RWPE2 (cell line): ENCODE data around the gene LYL1.
A peak's percentile ranks its signal among the peaks of the same experiment; 100 is the strongest.
"Not testable (repeated sequence)": the region's sequence is repeated elsewhere in the genome, so short reads cannot be mapped to it uniquely, and the experiment has no call there.

ENCODE experiments used
- ATAC-seq: fragments of 200-7000 bp; cut with Tn5 transposase; 3 replicates; pipeline ENCODE4 v1.9.1; 2021; ENCODE audit warnings: low read depth
- DNase-seq: peaks from one replicate; pipeline ENCODE4 v3.0.0-alpha.2; 2020; ENCODE audit warnings: low spot score
- H3K27ac ChIP-seq: fragments of 450-650 bp; 2 replicates; pipeline ENCODE4 v1.5.1; 2017; ENCODE audit warnings: mild to moderate bottlenecking; ENCODE audit not compliant: poor library complexity, severe bottlenecking
- H3K27me3 ChIP-seq: fragments of 250-450 bp; sonication (Bioruptor Pico); 2 replicates; pipeline ENCODE4 v1.5.1; 2021; ENCODE audit warnings: mild to moderate bottlenecking, moderate library complexity; ENCODE audit not compliant: insufficient read depth, poor library complexity, severe bottlenecking
- H3K36me3 ChIP-seq: fragments of 250-450 bp; sonication (Bioruptor Pico); 2 replicates; pipeline ENCODE4 v1.5.1; 2020; ENCODE audit warnings: low read depth, mild to moderate bottlenecking, moderate library complexity
- H3K4me1 ChIP-seq: fragments of 250-450 bp; sonication (Bioruptor Pico); 2 replicates; pipeline ENCODE4 v1.5.1; 2021; ENCODE audit warnings: mild to moderate bottlenecking, moderate library complexity; ENCODE audit not compliant: insufficient read depth, poor library complexity, severe bottlenecking
- H3K4me3 ChIP-seq: fragments of 250-450 bp; sonication (Bioruptor Pico); 2 replicates; pipeline ENCODE4 v1.5.1; 2021; ENCODE audit warnings: mild to moderate bottlenecking, moderate library complexity; ENCODE audit not compliant: severe bottlenecking
- H3K9me3 ChIP-seq: fragments of 250-450 bp; sonication (Bioruptor Pico); 2 replicates; pipeline ENCODE4 v1.5.1; 2021; ENCODE audit warnings: mild to moderate bottlenecking, moderate library complexity; ENCODE audit not compliant: severe bottlenecking
- TF ChIP-seq, protein P1 (sequence below): fragments of 450-650 bp; IDR thresholded peaks from one replicate; pipeline ENCODE4 v1.5.1; 2017; ENCODE audit warnings: mild to moderate bottlenecking, moderate library complexity; ENCODE audit not compliant: poor library complexity, severe bottlenecking

Gene LYL1

GRCh38 chr19:13149628-13150186 lies 47.0 kb upstream of the LYL1 start:
- ATAC-seq: peak; percentile 3; the same call in 2 of the 3 replicates

GRCh38 chr19:13149173-13149627 lies 46.5 kb upstream of the LYL1 start:
- peak overlapping the region; percentile 92 for H3K27ac ChIP-seq
- not testable (repeated sequence) for H3K27me3 ChIP-seq, H3K4me1 ChIP-seq, ATAC-seq, H3K9me3 ChIP-seq, DNase-seq
- H3K36me3 ChIP-seq: peaks cover 33% of the 10 kb centered on the region
- peak overlapping the region; percentile 91 for H3K4me3 ChIP-seq

More at GRCh38 chr19:13149628-13150186, 47.0 kb upstream of the LYL1 start:
- H3K9me3 ChIP-seq: no peaks in the 10 kb centered on the region
- H3K4me3 ChIP-seq: peak overlapping the region; percentile 91
- H3K27me3 ChIP-seq: no peaks in the 10 kb centered on the region
- no peak for DNase-seq
- TF ChIP-seq, protein P1, sequence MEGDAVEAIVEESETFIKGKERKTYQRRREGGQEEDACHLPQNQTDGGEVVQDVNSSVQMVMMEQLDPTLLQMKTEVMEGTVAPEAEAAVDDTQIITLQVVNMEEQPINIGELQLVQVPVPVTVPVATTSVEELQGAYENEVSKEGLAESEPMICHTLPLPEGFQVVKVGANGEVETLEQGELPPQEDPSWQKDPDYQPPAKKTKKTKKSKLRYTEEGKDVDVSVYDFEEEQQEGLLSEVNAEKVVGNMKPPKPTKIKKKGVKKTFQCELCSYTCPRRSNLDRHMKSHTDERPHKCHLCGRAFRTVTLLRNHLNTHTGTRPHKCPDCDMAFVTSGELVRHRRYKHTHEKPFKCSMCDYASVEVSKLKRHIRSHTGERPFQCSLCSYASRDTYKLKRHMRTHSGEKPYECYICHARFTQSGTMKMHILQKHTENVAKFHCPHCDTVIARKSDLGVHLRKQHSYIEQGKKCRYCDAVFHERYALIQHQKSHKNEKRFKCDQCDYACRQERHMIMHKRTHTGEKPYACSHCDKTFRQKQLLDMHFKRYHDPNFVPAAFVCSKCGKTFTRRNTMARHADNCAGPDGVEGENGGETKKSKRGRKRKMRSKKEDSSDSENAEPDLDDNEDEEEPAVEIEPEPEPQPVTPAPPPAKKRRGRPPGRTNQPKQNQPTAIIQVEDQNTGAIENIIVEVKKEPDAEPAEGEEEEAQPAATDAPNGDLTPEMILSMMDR: no peak
- H3K36me3 ChIP-seq: peaks cover 33% of the 10 kb centered on the region
- H3K27ac ChIP-seq: peak overlapping the region; percentile 92
- no peaks in the 10 kb centered on the region for H3K4me1 ChIP-seq

DNA sequence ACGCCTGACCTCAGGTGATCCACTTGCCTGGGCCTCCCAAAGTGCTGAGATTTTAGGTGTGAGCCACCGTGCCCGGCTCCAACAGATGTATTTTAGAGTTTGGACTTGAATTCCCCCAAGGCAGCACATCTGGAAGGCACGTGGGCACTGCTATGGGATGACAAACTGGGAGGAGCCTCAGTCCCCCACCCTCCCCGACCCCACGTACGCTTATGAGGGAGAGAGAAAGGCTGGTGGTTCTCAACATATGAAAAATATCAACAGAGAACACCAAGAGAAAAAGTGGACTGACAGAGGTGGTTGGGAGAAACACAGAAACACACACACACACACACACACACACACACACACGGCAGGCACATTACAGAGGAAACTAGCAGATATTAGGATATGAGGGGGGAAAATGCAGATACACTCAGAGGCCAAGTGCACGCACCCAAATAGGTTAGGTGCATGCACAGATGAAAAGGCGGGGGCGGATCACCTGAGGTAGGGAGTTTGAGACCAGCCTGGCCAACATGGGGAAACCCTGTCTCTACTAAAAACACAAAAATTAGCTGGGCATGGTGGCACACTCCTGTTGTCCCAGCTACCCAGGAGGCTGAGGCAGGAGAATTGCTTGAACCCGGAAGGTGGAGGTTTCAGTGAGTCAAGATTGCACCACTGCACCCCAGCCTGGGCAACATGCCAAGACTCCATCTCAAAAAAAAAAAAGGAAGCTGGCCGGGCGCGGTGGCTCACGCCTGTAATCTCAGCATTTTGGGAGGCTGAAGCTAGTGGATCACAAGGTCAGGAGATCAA lies 44.3 kb upstream of the LYL1 start:
- no peak overlapping the region for H3K4me3 ChIP-seq
- H3K9me3 ChIP-seq: no peaks in the 10 kb centered on the region
- H3K36me3 ChIP-seq: peaks cover 29% of the 10 kb centered on the region
- TF ChIP-seq, protein P1: no peak
- ATAC-seq: no peak
- peaks cover 5% of the 10 kb centered on the region for H3K4me1 ChIP-seq
- no peaks in the 10 kb centered on the region for H3K27me3 ChIP-seq
- DNase-seq: no peak
- H3K27ac ChIP-seq: no peak overlapping the region

DNA sequence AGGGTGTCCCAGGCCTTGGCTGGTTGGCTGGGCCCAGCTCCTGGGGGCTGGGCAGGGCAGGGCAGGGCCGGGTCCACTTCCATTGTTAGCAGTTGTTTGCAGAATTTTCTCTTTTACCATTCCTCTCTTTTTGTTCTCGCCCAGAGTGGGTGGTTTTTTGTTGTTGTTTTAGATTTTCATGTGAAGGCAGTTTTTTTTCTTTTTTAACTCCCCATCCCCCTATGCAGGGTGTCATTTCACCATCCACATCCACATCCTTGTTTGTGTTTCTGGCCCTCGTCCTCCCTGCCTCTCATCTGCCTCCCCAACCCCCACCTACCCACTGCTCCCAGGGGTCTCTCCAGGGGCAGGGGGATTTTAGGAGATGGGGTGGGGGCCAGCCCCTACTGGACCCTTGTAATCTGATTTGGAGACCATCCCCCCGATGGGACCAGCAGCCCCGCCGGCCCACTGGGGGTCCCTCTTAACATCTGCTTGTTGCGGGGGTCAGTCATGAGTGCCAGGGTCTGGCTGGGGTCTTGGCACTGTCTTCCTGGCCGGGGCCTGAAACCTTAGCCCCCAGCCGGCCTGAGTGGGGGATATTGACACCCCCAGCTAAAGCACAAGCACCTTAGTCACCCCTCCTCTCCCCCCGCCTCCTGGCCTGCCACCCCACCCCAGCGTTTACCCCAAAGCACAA lies 37.1 kb upstream of the LYL1 start:
- H3K36me3 ChIP-seq: peaks cover 55% of the 10 kb centered on the region
- TF ChIP-seq, protein P1: no peak
- no peaks in the 10 kb centered on the region for H3K27me3 ChIP-seq
- H3K4me3 ChIP-seq: no peak overlapping the region
- H3K4me1 ChIP-seq: peaks cover 5% of the 10 kb centered on the region
- ATAC-seq: no peak
- no peaks in the 10 kb centered on the region for H3K9me3 ChIP-seq
- DNase-seq: no peak
- no peak overlapping the region for H3K27ac ChIP-seq

DNA sequence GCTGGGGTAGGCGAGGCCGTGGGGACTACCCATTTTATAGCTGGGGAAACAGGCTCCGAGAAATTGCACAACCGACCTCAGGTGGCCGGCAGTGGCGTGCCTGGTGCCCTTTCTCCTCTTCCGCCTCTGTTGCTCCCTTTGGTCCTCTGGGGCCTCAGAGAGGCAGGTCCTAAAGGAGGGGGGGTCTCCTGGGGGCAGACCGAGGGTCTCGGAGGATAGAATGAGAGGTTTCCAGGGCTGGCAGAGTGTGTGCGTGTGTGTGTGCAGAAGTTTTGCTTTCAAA lies 36.2 kb upstream of the LYL1 start:
- Histone ChIP-seq H3K4me3 (no peak overlapping the region), H3K4me1 (peaks cover 5% of the 10 kb centered on the region), H3K9me3 (no peaks in the 10 kb centered on the region), H3K27me3 (no peaks in the 10 kb centered on the region), H3K36me3 (peaks cover 46% of the 10 kb centered on the region), H3K27ac (no peak overlapping the region)
- DNase-seq: no peak
- ATAC-seq: no peak
- TF ChIP-seq, protein P1: no peak
